Neuron (in vitro differentiated cells): ENCODE measurements around the gene ATP8A2.
"Not testable (repeated sequence)": the region's sequence is repeated elsewhere in the genome, so short reads cannot be mapped to it uniquely, and the experiment has no call there.

Experiments
- H2AFZ ChIP-seq: one replicate; pipeline ENCODE4 v1.6.1; 2013; ENCODE audit warnings: low read depth, mild to moderate bottlenecking, inconsistent platforms, low read length, moderate library complexity
- H3K27me3 ChIP-seq: one replicate; pipeline ENCODE4 v1.6.1; 2013; ENCODE audit warnings: low read length; ENCODE audit not compliant: insufficient read depth
- H3K36me3 ChIP-seq: one replicate; pipeline ENCODE4 v1.6.1; 2013; ENCODE audit warnings: low read length; ENCODE audit not compliant: insufficient read depth
- H3K4me1 ChIP-seq: one replicate; pipeline ENCODE4 v1.6.1; 2013; ENCODE audit warnings: low read length; ENCODE audit not compliant: insufficient read depth
- H3K4me3 ChIP-seq: 2 replicates; pipeline ENCODE4 v1.5.1; 2013; ENCODE audit warnings: mild to moderate bottlenecking, low read length, moderate library complexity
- H3K9me3 ChIP-seq: one replicate; pipeline ENCODE4 v1.6.1; 2013; ENCODE audit warnings: low read length

Gene ATP8A2

GRCh38 chr13:26051657-26052311 is 680.0 kb downstream of the ATP8A2 start, which contains the start of gene SHISA2:
SHISA2 (minus strand) TSS chr13:26052016; CDS start chr13:26050975, 1,041 bp downstream.
- H3K4me3 ChIP-seq = peak within 1 kb of the TSS; percentile 30
- peak within 1 kb of the TSS; percentile 61 for H2AFZ ChIP-seq
- peaks cover 67% of the 10 kb centered on the region for H3K27me3 ChIP-seq
- H3K9me3 ChIP-seq = no peaks in the 10 kb centered on the region
- H3K4me1 ChIP-seq = peaks cover 7% of the 10 kb centered on the region
- H3K36me3 ChIP-seq = no peaks in the 10 kb centered on the region

- no peak overlapping the region for H2AFZ ChIP-seq
- H3K9me3 ChIP-seq = no peaks in the 10 kb centered on the region
- H3K4me3 ChIP-seq = no peak overlapping the region
- H3K4me1 ChIP-seq = peaks cover 7% of the 10 kb centered on the region
- H3K36me3 ChIP-seq = no peaks in the 10 kb centered on the region
- H3K27me3 ChIP-seq = peaks cover 63% of the 10 kb centered on the region
Measured at GRCh38 chr13:26052337-26052736, 680.6 kb downstream of the ATP8A2 start.

- Histone ChIP-seq H3K4me3 (no peak overlapping the region), H3K4me1 (peaks cover 7% of the 10 kb centered on the region), H2AFZ (no peak overlapping the region), H3K27me3 (peaks cover 55% of the 10 kb centered on the region), H3K36me3 (no peaks in the 10 kb centered on the region), H3K9me3 (no peaks in the 10 kb centered on the region)
Measured at GRCh38 chr13:26053418-26053980, 681.7 kb downstream of the ATP8A2 start.

- H3K27me3 ChIP-seq = peaks cover 41% of the 10 kb centered on the region
- H2AFZ ChIP-seq = no peak overlapping the region
- H3K36me3 ChIP-seq = no peaks in the 10 kb centered on the region
- H3K4me3 ChIP-seq = no peak overlapping the region
- no peaks in the 10 kb centered on the region for H3K9me3 ChIP-seq
- H3K4me1 ChIP-seq = peaks cover under 1% of the 10 kb centered on the region
Measured at GRCh38 chr13:26054896-26055295, 683.1 kb downstream of the ATP8A2 start.

GRCh38 chr13:26058704-26059103 is 686.9 kb downstream of the ATP8A2 start:
- Histone ChIP-seq H3K9me3 (no peaks in the 10 kb centered on the region), H3K4me3 (no peak overlapping the region), H3K36me3 (no peaks in the 10 kb centered on the region), H2AFZ (no peak overlapping the region), H3K4me1 (no peaks in the 10 kb centered on the region), H3K27me3 (peaks cover 3% of the 10 kb centered on the region)

- no peak overlapping the region for H2AFZ ChIP-seq
- no peaks in the 10 kb centered on the region for H3K9me3 ChIP-seq
- no peak overlapping the region for H3K4me3 ChIP-seq
- no peaks in the 10 kb centered on the region for H3K4me1 ChIP-seq
- peaks cover 2% of the 10 kb centered on the region for H3K27me3 ChIP-seq
- no peaks in the 10 kb centered on the region for H3K36me3 ChIP-seq
Measured at GRCh38 chr13:26060357-26060756, 688.6 kb downstream of the ATP8A2 start.

- Histone ChIP-seq H3K4me3 (no peak overlapping the region), H2AFZ (no peak overlapping the region), H3K9me3 (no peaks in the 10 kb centered on the region)
Measured at GRCh38 chr13:26061256-26061655, 689.5 kb downstream of the ATP8A2 start.

GRCh38 chr13:26061947-26062346 is 690.2 kb downstream of the ATP8A2 start:
- no peak overlapping the region for H2AFZ ChIP-seq
- no peaks in the 10 kb centered on the region for H3K36me3 ChIP-seq
- no peaks in the 10 kb centered on the region for H3K4me1 ChIP-seq
- no peak overlapping the region for H3K4me3 ChIP-seq
- no peaks in the 10 kb centered on the region for H3K9me3 ChIP-seq
- no peaks in the 10 kb centered on the region for H3K27me3 ChIP-seq

More at GRCh38 chr13:26061256-26061655, 689.5 kb downstream of the ATP8A2 start:
- peaks cover 2% of the 10 kb centered on the region for H3K27me3 ChIP-seq
- H3K36me3 ChIP-seq = no peaks in the 10 kb centered on the region
- H3K4me1 ChIP-seq = no peaks in the 10 kb centered on the region

GRCh38 chr13:26062853-26063444 is 691.2 kb downstream of the ATP8A2 start:
- no peaks in the 10 kb centered on the region for H3K27me3 ChIP-seq
- no peaks in the 10 kb centered on the region for H3K9me3 ChIP-seq
- no peaks in the 10 kb centered on the region for H3K4me1 ChIP-seq
- H3K4me3 ChIP-seq = no peak overlapping the region
- no peak overlapping the region for H2AFZ ChIP-seq
- H3K36me3 ChIP-seq = no peaks in the 10 kb centered on the region

- H3K9me3 ChIP-seq, H3K27me3 ChIP-seq, H3K4me3 ChIP-seq, H3K36me3 ChIP-seq, H3K4me1 ChIP-seq, H2AFZ ChIP-seq: not testable (repeated sequence)
Measured at GRCh38 chr13:26066492-26066891, 694.7 kb downstream of the ATP8A2 start.

GRCh38 chr13:26067601-26068000 is 695.8 kb downstream of the ATP8A2 start:
- no peaks in the 10 kb centered on the region for H3K4me1 ChIP-seq
- no peaks in the 10 kb centered on the region for H3K9me3 ChIP-seq
- no peaks in the 10 kb centered on the region for H3K27me3 ChIP-seq
- no peak overlapping the region for H2AFZ ChIP-seq
- no peak overlapping the region for H3K4me3 ChIP-seq
- H3K36me3 ChIP-seq = no peaks in the 10 kb centered on the region

GRCh38 chr13:26068372-26068771 is 696.6 kb downstream of the ATP8A2 start:
- H3K36me3 ChIP-seq, H3K9me3 ChIP-seq: not testable (repeated sequence)

GRCh38 chr13:26069642-26070041 is 697.9 kb downstream of the ATP8A2 start:
- H3K9me3 ChIP-seq, H3K36me3 ChIP-seq, H2AFZ ChIP-seq, H3K4me1 ChIP-seq, H3K4me3 ChIP-seq, H3K27me3 ChIP-seq: not testable (repeated sequence)

More at GRCh38 chr13:26068372-26068771, 696.6 kb downstream of the ATP8A2 start:
- H3K4me3 ChIP-seq, H3K27me3 ChIP-seq, H3K4me1 ChIP-seq, H2AFZ ChIP-seq: not testable (repeated sequence)
